D341Med (cell line): ENCODE data around the gene CDKN2D.
A peak's percentile ranks its signal among the peaks of the same experiment; 100 is the strongest.
"Not testable (repeated sequence)": the region's sequence is repeated elsewhere in the genome, so short reads cannot be mapped to it uniquely, and the experiment has no call there.

ENCODE experiments used
- DNase-seq: peaks from one replicate; pipeline ENCODE4 v3.0.0; 2012; ENCODE audit warnings: low spot score

The CDKN2D gene

DNA sequence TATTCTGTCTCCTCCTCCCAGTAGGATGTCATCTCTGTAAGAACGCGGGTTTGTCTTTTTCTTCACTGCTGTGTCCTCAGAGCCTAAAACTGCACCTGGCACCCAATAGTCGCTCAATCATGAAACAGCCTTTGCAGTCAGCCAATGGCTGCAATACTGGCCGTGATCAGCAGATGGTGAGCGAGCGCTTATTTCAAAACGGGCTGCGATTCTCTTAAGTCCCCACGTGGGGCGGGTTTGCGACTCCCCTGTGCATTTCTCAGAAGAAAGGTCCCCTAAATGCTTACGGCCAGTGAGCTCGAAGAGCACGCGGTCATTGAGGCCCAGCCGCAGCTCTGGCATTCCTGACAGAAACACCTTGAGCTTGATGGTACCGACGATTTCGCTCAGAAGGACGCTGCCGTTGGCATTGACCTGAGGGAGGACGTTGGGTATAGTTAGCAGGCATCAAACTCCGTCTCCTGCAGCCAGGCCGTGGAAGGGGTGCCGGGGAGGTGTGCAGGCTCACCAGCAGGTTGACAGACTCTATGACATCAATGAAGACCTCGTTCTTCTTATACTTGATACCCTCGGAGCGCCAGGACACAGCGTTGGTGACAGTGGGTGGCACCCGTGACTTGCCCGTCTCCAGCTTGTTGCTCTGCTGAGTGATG, 12.3 kb upstream of the CDKN2D start:
- peak; percentile 87 for DNase-seq

DNA sequence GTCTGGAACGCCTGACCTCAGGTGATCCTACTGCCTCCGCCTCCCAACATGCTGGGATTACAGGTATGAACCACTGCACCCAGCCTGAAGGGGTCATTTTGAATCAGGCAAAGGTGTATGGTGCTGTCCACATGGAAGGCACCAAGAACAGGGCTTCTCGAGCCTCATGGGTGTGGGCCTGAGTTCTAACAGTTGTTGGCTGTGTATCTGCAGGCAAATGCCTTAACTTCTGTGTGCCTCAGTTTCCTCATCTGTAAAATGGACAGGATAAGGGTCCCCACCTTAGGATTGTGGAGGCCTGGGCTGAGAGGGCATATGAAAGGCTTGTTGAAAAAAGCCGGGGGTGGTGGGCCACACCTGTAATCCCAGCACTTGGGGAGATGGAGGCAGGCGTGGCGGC, 9.2 kb upstream of the CDKN2D start:
- no peak for DNase-seq

DNA sequence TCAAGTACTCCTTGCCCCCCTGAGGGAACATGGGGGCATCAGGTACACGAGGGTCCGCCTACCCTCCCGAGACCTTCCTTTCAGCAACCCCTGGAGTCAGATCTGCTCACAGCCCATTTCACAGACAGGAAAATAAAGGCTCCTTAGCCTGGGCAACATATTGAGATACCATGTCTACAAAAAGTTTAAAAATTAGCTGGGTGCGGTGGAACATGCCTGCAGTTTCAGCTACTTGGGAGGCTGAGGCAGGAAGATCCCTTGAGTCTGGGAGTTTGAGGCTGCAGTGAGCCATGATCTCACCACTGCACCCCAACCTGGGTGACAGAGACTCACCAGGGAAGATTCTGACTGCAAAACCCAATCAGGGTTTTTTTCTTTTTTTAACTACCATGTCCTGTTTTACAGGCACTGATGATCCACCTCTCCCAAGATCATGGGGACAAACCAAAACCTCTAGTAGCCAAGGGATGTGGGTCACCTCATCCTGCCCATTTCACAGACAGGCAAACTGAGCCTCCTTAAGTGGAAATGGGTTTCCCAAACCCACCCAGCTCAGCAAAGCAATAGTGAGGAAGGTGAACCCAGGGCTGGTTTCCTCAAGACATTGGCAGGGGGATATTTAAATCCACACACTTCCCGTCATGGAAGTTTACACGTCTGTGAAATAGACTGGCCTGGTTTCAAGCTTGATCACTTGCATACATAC, 6.4 kb upstream of the CDKN2D start:
- no peak for DNase-seq

DNA sequence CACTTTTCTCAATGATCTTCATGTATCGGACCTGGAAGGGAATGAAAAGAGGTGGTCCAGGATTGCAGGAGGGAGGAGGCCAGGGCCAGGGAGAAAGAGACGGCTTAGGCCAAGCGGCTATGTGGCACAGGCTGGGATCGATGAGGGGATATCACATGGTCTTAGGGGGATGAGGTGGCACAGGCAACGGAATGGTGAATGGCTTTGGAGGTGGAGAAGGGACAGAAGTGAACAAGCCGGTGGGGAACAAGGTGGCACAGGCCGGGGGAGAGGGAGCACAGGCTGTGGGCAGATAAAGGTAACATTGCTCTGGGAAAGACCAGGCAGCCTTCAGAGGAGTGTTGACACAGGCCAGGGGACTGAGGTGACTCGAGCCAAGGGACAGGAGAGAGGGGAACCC, 5.7 kb upstream of the CDKN2D start:
- no peak for DNase-seq

DNA sequence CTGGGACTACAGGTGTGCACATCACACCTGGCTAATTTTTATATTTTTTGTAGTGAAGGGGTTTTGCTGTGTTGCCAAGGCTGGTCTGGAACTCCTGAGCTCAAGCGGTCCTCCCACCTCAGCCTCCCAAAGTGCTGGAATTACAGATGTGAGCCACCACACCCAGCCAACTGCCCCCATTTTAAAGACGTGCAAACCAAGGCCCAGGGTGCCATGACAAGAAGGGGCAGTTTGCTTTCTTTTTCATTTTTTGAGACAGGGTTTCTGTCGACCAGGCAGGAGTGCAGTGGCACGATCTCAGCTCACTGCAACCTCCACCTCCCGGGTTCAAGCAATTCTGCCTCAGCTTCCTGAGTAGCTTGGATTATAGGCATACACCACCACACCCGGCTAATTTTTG, 5.0 kb upstream of the CDKN2D start:
- DNase-seq, result not testable (repeated sequence)

DNA sequence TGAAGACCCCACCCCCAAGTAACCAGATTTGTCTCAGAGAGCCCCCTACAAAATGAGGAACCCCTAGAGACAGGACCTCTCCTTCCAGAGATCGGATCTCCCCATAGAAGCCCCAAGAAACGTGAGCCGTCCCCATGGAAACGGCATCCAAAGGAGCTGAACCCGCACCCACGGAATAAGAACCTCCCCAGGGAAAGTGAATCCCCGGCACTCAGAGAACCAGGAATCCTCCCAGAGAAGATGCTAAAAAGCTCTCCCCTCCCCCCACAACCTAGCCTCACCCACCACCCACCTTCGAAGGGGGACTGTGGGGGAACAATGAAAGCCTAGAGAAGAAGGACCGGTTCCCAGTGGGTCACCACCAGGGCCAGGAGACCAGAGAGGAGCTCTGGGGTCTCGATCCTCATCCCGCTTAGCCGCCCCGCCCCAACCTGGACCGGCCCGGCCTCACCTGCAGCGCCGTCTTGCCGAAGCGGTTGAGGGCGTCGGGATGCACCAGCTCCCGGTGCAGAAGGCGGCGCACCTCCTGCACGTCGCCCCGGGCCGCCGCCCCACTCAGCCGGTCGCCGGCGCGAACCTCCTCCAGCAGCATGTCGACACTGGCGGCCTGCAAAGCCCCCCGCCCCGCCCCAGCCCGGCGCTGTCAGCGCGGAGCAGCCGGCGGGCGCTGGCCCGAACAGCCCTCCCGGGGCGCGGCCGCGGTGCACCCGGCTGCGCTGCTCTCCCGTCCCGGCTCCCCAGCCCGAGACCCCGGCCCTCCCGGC, 535 bp downstream of the CDKN2D start:
- DNase-seq, result no peak

DNA sequence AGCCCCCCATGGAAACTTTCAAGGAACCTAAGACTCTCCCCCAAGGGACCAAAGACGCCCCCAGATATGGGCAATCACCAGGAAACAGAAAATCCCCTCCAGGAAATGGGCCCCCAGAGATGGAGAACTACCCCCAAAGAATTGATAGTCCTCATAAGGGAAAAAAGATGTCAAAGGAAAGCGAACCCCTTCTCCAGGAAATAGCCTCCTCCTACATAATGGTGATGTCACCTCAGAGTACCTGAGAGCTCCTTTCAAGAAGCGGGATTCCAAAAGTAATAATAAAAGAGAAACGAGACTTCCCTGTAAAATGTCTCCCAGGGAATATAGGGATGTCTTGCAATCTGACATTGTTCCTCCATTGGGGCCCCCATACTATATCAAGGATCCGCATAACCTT, 1.1 kb downstream of the CDKN2D start:
- DNase-seq, result no peak

DNA sequence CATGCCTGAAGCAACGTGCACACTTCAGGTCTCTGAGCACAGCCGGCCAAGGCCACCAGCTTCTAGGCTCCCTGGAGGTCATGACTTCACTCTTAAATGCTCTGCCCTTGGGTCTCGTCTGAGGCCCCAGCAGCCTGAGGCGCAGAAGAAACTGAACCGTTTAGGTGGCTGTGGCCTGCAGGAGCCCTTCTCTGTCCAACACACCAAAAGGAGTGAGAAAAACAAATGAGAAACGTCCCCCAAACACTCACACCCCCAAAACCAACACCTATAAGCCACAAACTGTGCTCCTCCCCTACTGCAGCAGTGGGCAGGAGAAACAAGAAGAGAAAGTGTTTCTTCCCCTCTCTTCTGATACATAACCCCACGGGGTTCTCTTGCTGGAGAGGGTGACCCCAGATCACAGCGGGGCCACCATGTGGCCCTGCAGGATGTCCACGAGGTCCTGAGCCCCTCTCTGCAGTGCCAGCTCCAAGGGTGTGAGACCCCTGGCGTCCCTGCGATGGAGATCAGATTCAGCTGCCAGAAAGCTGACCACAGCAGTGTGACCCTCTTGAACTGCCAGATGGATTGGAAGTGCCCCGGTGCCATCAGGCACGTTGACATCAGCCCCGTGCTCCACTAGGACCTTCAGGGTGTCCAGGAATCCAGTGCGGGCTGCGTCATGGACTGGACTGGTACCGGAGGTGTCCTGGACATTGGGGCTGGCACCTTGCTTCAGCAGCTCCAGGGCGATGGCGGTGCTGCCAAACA, 1.9 kb downstream of the CDKN2D start:
- no peak for DNase-seq

DNA sequence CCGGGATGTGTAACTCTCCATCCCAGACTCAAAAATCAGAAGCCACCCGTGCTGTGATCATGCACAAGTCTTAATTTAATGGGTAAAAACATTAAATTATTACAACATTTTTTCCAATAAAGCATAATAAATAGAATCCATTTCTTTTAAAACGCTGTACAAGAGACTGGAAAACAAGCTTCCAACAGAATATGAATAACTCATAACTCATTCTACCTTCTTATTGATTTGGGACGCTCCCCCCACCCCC, 2.4 kb downstream of the CDKN2D start:
- no peak for DNase-seq

DNA sequence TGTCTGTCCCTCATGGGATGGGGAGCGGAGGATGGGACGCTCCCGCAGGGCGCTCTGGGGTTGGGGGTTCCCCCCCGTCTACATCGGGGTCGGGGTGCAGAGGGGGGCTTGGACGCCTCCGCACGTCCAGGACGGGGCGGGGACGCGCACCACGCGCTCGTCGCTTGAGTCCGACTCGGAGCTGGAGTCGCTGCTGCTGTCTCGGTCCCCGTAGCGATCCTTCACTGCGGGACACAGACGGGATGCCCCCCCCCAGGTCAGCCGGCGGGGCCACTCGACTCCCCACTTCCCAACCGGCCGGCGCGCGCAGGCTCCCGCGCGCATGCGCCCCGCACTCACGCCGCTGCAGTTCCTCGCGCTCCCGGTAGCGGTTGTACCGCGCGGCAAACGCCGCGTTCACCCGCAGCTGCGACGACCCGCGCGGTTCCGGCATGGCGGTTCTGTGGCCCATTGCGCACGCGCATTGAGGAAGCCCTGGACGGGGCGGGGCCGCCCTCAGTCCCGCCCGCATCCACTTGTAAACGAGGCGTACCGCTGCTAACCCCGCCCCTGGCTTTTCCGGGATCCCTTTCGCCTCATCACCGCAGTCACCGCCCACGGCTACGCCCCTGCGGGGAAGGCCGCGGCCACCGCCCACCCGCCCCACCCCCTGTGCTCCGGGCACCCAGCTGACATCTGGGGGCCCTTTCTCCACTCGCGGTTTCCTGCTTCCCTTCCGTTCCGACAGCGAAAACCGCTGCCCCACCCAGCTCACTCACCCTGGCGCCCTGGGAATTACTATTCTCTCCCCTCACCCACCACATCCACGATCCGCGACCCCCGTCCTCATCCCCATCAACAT, 3.0 kb downstream of the CDKN2D start, which contains the start of gene KRI1:
Gene KRI1 (minus strand): TSS at position 444 of the 841 bp plus-strand sequence. CDS start 11 bp downstream, at position 433.
- peak; percentile 98 for DNase-seq

DNA sequence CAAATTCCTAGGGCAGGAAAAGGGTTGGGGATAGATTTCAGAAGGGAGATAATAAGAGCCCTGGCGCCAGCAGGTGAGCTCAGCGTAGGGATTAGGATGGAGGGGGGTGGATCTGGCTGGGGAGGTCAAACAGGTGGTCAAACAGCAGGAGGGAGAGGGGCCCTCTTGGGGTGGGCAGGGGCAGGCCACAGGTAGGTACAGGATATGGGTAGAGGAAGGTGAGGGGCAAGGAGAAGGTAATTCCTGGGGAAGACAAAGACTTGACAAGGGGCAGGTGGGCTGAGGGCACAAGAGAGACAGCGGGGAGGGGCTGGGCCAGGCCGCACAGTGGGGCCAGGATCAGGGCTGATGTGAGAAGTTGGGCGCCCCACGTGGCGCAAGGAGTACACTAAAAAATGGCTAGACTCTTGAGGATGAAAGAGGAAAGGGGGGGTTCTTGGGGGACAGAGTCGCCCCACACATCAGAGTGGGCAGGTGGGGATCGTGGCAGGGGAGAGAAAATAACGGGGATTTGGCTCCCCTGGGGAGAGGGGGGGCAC, 3.7 kb downstream of the CDKN2D start:
- peak; percentile 83 for DNase-seq

DNA sequence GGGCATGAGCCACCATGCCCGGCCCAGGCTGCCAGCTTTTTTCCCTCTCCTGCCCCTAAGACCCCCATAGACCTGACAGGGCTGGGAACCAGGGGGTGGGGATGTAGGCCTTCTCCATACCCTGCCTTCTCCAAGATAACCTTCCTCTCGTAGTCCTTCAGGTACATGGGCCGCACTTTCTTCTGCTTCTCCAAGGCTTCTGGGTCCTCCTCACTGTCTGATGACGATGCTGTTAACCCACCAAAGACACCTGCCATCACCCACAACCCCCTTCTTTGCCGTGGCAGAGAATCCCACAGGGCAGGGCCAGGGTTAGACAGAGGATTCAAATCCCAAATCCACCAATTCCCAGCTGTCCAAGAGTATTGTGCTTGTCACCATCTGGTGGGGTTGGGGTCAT, 6.2 kb downstream of the CDKN2D start:
- DNase-seq, result no peak

DNA sequence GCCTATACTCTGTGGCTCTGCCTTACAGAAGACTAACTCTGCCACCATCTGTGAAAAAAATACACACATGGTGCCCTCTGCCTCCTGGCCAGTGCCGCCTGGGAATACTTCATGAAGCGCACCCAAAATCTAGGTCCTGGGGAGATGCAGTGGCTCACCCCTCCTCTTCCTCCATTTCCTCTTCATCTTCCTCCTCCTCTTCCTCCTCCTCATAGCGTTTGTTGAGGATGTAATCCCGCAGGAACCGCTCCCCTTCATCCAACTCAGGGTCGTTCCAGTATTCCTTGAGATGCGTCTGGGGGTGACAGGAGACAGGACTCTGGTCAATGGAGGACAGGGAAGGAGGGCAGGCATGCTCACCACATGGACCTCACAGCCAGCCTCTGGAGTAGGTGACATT, 8.6 kb downstream of the CDKN2D start:
- no peak for DNase-seq

DNA sequence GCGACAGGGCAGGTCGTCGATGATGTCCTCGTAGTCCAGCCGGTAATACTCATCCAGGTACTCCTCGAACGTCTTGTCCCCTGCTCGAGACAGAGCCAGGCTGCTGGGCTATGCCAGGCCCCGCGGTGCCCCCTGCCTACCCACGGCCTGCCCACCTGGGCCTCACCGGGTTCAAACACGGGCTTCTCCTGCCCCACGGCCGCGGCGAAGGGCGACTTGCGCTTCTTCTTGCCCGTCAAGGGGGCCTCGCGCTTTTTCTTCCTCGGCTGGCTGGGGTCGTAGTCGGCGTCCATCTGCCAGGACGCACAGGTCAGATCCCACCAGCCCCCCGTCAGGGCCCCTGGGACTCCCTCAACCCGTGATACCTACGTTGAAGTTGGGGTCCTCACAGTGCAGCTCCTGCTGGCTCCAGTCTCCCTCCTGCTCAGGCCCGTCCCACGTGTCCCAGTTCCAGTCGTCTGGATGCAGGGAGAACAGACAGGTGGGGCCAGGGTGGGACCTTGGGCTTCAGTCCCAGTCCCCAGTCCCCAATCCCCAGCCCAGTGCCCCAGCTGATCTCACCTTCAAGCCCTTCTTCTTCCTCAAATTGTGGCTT, 11.1 kb downstream of the CDKN2D start:
- DNase-seq, result peak; percentile 30

DNA sequence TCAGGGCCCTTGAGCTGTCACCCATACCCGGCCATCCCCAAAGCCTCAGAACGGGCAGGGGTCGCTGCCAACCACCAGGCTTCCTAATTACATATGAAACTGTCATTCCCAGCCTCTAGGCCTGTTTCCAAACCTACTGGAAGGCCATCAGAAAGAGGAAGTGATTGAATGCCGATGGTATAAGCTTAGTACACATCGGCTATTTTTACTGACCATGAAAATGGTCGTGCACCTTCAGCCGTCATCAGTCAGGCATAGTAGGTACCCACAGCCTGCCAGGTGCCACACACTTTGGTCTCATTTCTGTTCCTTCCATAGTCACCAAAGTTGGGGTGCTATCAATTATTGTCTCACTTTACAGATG, 13.2 kb downstream of the CDKN2D start:
- no peak for DNase-seq

DNA sequence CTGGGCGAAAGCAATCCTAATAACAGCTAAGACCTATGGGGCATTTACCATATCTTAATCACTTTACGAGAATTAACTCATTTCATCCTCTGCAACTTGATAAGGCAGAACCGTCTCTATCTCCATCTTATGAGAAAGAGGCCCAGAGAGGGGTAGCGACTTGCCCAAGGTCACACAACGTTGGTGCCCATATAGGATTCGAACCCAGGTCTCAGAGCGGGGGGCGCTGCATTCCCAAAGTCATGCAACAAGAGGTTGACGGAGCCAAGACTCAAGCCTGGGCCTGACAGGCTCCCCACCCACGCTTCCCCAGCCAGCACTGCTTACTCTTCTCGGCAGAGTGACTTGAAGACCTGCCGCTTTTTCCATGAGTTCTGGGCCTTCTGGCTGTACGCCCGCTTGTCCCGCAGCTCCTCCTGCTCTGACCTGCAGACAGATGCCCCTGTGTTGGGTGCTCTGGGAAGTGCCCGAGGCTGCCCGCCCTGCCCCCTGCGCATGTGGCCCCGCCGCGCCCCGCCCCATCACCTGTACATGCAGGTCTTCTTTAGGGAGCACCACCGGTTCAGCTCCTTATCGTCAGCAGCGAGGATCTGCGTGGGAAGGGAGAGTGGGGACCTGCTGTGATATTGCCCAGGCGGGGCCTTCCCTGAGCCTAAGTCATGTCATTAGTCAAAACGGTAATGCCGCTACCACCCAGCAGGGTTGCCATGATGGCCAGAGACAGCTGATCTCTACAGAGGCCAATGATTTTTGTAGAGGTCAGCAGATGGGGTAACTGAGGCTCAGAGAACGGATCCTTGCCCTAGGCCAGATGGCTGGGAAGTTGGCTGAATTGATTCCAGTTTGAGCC, 13.8 kb downstream of the CDKN2D start:
- DNase-seq, result no peak

DNA sequence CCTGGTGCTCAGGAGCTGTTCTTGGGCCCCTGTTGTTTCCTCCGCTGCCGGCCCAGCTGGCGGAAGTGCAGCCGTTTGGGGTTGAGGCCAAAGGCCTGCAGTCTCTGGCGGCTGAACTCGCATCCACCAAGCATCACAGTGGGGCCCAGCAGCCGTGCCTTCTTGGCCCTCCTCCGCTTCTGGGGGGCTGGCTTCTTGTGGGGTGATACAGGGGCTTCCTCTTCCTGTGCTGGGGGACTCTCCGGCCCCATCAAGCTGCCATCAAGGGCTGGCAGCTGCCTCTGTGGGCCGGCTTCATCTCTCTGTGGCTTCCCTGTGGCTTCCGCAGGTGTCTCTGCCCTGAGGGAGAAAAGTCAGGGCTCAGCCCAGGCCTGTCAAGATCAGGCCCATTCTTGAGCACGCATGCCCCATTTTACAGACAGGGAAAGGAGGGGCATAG, 14.8 kb downstream of the CDKN2D start:
- no peak for DNase-seq

DNA sequence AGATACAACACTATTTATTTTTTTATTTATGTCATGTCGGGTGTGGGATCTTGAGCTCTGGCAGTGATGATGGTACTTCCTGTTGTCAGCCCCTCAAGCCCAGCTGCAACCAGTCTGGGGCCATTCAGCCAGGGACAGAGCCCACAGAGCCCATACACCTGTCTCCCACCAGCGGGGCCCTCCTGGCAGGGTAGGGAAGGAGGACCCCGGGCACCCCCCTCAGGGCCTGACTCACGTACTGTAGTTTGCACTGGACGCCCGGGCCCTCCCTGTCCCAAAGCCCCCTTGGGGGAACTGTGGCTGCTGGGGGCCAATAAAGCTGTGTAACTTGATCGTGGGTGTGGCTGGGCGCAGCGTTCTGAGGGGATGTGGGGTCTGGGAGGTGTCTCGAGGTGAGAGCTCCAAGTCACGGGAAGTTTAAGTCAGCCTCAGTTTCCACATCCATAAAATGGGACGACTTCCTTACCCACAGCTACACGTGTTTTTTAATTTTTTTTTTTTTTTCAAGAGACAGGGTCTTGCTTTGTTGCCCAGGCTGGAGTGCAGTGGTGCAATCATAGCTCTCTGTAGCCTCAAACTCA, 15.6 kb downstream of the CDKN2D start:
- no peak for DNase-seq

DNA sequence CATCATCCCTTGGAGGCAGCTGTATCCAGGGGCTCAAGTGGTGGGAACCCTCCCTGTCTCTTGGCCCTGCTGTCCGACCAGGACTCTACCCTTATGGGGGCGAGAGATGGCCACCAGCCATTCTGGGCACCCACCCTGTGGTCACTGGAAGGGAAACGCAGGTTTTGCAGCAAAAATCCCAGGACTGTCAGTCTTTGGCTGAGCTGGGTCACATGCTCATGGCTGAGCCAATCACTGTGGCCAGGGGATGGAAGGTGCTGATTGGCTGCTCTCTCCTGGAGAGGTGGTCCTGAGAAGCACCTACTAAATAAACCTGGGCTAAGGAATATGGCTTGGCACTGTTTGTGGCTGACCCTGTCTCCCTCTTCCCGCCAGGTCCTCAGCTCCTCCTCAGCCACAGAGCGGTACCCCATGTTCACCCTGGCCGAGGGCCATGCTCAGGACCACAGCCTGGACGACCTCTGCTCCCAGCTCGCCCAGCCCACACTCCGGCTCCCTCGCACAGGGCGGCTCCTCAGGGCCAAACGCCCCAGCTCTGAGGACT, 16.2 kb downstream of the CDKN2D start:
- DNase-seq, result peak; percentile 72
